HUES6 (cell line): ENCODE results near the gene CCDC121.
"Not testable (repeated sequence)": the region's sequence is repeated elsewhere in the genome, so short reads cannot be mapped to it uniquely, and the experiment has no call there.

Experiments
- H3K27ac ChIP-seq: 2 replicates; pipeline ENCODE4 v1.7.0; 2013; ENCODE audit warnings: low read depth, mild to moderate bottlenecking, low read length, inconsistent platforms
- H3K27me3 ChIP-seq: 2 replicates; pipeline ENCODE4 v1.6.1; 2013; ENCODE audit warnings: low read length; ENCODE audit not compliant: control insufficient read depth, insufficient read depth
- H3K36me3 ChIP-seq: 2 replicates; pipeline ENCODE4 v1.6.1; 2013; ENCODE audit warnings: low read length; ENCODE audit not compliant: control insufficient read depth, insufficient read depth
- H3K4me1 ChIP-seq: 2 replicates; pipeline ENCODE4 v1.6.1; 2013; ENCODE audit warnings: low read length; ENCODE audit not compliant: control insufficient read depth, insufficient read depth
- H3K4me3 ChIP-seq: 2 replicates; pipeline ENCODE4 v1.5.1; 2013; ENCODE audit warnings: low read depth, low read length
- H3K9ac ChIP-seq: one replicate; pipeline ENCODE4 v1.6.1; 2013; ENCODE audit warnings: mild to moderate bottlenecking, low read length
- H3K9me3 ChIP-seq: 2 replicates; pipeline ENCODE4 v1.6.1; 2013; ENCODE audit warnings: low read depth, low read length; ENCODE audit not compliant: control insufficient read depth, insufficient read depth

CCDC121 gene

GRCh38 chr2:27634291-27634690, 5.5 kb upstream of the CCDC121 start:
- Histone ChIP-seq H3K4me3 (no peak overlapping the region), H3K9ac (no peak overlapping the region), H3K4me1 (no peaks in the 10 kb centered on the region), H3K9me3 (no peaks in the 10 kb centered on the region), H3K36me3 (peaks cover 85% of the 10 kb centered on the region), H3K27ac (no peak overlapping the region), H3K27me3 (no peaks in the 10 kb centered on the region)

DNA sequence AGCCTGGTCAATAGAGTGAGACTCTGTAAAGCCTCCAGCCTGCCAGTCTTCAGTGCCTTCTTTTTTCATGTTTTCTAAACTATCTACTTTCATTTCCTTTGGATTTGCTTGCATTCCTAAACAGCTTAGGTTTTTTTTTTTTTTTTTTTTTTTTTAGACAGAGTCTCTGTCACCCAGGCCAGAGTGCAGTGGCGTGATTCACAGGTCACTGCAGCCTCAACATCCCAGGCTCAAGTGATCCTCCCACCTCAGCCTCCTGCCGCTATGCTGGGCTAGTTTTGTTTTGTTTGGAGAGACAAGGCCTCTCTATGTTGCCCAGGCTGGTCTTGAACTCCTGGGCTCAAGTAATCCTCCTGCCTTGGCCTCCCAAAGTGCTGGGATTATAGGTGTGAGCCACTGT, 1.4 kb upstream of the CCDC121 start:
- not testable (repeated sequence) for H3K9ac ChIP-seq, H3K27ac ChIP-seq, H3K27me3 ChIP-seq, H3K9me3 ChIP-seq, H3K4me1 ChIP-seq, H3K4me3 ChIP-seq
- H3K36me3 ChIP-seq, result peaks cover 51% of the 10 kb centered on the region

GRCh38 chr2:27627963-27628766, 647 bp downstream of the CCDC121 start:
- Histone ChIP-seq H3K4me1 (peaks cover 9% of the 10 kb centered on the region; the same call in 1 of the 2 replicates), H3K9ac (peak overlapping the region; percentile 93), H3K4me3 (peak overlapping the region; percentile 86), H3K9me3 (no peaks in the 10 kb centered on the region), H3K27me3 (no peaks in the 10 kb centered on the region), H3K27ac (peak overlapping the region; percentile 36), H3K36me3 (peaks cover 49% of the 10 kb centered on the region)

- H3K27ac ChIP-seq, H3K9me3 ChIP-seq, H3K27me3 ChIP-seq, H3K4me3 ChIP-seq: not testable (repeated sequence)
- Histone ChIP-seq H3K9ac (peak overlapping the region; percentile 30), H3K36me3 (peaks cover 43% of the 10 kb centered on the region), H3K4me1 (peaks cover 18% of the 10 kb centered on the region)
Measured at GRCh38 chr2:27626921-27627320, 1.9 kb downstream of the CCDC121 start.

DNA sequence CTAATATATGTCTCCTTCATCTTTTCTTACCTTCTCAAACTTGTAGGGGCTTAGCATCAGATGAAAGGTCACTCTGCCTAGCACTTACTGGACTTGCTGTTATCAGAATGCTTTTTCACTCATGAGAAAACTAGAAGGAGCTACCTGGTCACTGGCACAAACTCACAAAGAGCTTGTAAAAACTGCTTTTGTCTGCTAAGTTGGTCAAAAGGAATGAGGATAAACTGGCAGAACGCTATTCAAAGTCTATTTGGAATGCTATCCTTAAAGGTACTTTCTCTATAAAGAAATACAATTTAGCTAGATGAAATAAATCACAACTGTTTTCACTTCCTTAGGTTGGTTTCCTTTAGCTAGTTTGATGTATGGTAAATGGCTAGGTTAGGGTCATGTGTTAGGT, 2.5 kb downstream of the CCDC121 start:
- not testable (repeated sequence) for H3K27ac ChIP-seq, H3K9ac ChIP-seq
- peaks cover 43% of the 10 kb centered on the region for H3K36me3 ChIP-seq

DNA sequence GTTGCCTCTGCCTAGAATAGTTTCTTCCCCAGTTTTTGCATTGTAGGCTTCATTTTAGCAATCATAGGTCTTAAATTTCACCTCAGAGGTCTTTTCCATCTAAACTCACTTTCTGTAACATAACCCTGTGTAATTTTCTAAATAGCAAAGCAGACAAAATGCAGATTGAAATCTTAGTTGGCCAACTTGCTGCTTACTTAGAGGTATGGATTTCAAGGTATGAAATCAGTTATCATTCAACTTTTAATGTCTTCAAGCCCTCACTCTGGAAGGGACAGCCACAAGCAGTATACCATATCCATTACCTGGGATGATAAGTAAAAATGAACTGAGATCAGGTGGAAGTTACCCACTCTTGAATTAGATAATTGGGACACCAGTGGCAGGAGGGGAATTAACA, 3.9 kb downstream of the CCDC121 start:
- Histone ChIP-seq H3K9ac (no peak overlapping the region), H3K27me3 (no peaks in the 10 kb centered on the region), H3K27ac (no peak overlapping the region), H3K4me3 (no peak overlapping the region), H3K9me3 (no peaks in the 10 kb centered on the region), H3K4me1 (peaks cover 22% of the 10 kb centered on the region), H3K36me3 (peaks cover 44% of the 10 kb centered on the region)

More for the DNA sequence above, 2.5 kb downstream of the CCDC121 start:
- not testable (repeated sequence) for H3K4me3 ChIP-seq, H3K27me3 ChIP-seq, H3K9me3 ChIP-seq
- peaks cover 20% of the 10 kb centered on the region for H3K4me1 ChIP-seq

GRCh38 chr2:27622921-27623384, 5.9 kb downstream of the CCDC121 start:
- H3K9ac ChIP-seq, result peak overlapping the region; percentile 15
- H3K27me3 ChIP-seq, result no peaks in the 10 kb centered on the region
- peak overlapping the region; percentile 82 for H3K27ac ChIP-seq
- no peaks in the 10 kb centered on the region for H3K9me3 ChIP-seq
- peak overlapping the region; percentile 32; the same call in 1 of the 2 replicates for H3K4me3 ChIP-seq
- H3K4me1 ChIP-seq, result peaks cover 19% of the 10 kb centered on the region
- H3K36me3 ChIP-seq, result peaks cover 57% of the 10 kb centered on the region

GRCh38 chr2:27621524-27621923, 7.3 kb downstream of the CCDC121 start:
- H3K27me3 ChIP-seq, result no peaks in the 10 kb centered on the region
- peaks cover 13% of the 10 kb centered on the region for H3K4me1 ChIP-seq
- H3K36me3 ChIP-seq, result peaks cover 71% of the 10 kb centered on the region
- no peak overlapping the region for H3K27ac ChIP-seq
- no peaks in the 10 kb centered on the region for H3K9me3 ChIP-seq
- H3K9ac ChIP-seq, result no peak overlapping the region
- H3K4me3 ChIP-seq, result no peak overlapping the region

DNA sequence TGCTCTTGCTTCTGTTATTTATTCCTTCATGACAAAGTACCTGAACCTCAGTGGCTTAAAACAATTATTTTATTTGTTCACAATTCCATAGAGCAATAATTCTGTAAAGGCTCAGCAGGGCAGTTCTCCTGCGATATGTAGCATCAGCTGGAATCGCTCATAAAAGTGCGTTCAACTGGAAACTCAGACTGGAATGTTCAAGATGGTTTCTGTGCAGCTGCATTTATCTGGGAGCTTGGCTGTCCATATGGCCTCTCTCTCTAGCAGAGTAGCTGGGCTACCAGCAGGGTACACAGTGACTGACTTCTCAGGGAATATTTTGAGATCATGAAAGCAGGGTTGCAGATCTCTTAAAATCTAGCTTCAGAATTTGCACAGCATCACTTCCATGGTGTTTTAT, 13.5 kb downstream of the CCDC121 start:
- Histone ChIP-seq H3K27ac (no peak overlapping the region), H3K9me3 (no peaks in the 10 kb centered on the region), H3K4me3 (no peak overlapping the region), H3K27me3 (no peaks in the 10 kb centered on the region), H3K9ac (no peak overlapping the region), H3K4me1 (no peaks in the 10 kb centered on the region), H3K36me3 (peaks cover 54% of the 10 kb centered on the region)

DNA sequence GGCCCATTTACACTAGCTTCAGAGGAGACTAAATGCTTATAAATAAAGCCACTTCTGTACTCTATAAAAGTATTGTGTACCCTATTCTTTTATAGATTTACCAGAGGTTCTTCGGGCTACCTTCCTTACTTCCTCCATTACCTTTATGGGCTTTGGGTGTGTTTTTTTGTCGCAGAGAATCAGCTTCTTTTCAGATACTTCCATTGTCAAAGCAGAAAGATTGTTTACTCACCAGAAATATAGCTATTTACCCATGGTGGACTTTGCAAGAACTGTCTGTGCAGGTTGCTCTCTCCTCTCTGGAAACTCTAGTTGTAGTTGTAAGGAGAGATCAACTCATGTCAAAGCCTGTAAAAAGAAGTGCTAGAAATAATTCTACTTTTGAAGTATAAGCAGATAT, 14.8 kb downstream of the CCDC121 start:
- Histone ChIP-seq H3K27ac (no peak overlapping the region), H3K9me3 (no peaks in the 10 kb centered on the region), H3K36me3 (peaks cover 55% of the 10 kb centered on the region), H3K4me3 (no peak overlapping the region), H3K27me3 (no peaks in the 10 kb centered on the region), H3K4me1 (no peaks in the 10 kb centered on the region), H3K9ac (no peak overlapping the region)

GRCh38 chr2:27606611-27607010, 22.2 kb downstream of the CCDC121 start:
- Histone ChIP-seq H3K4me1 (no peaks in the 10 kb centered on the region), H3K36me3 (peaks cover 74% of the 10 kb centered on the region), H3K9ac (no peak overlapping the region), H3K4me3 (no peak overlapping the region), H3K27ac (no peak overlapping the region), H3K27me3 (no peaks in the 10 kb centered on the region), H3K9me3 (no peaks in the 10 kb centered on the region)
